IMR-90 (cell line): ENCODE data around the gene SHLD1. TPM values are rescaled to one million over a fixed set of nuclear protein-coding genes. Genes with fewer than 3 reads are reported as not detected.

Experiments used
- ATAC-seq: fragments of 200-7000 bp; cut with Tn5 transposase; 2 replicates; pipeline ENCODE4 v1.9.1; 2020; ENCODE audit warnings: low read depth, mild to moderate bottlenecking, moderate library complexity
- BruUV-seq: library from RNA; stranded (reverse); fragments of 400-500 nt; replicated peaks from 2 replicates; lab custom pipeline; 2021; lab: Mats Ljungman, UMichigan
- CTCF ChIA-PET: fragments of 300-600 bp; formaldehyde crosslinking; extraction: SDS; loops from one replicate; lab custom pipeline; 2021; ENCODE audit warnings: antibody characterized with exemption; lab: Yijun Ruan, JAX
- POLR2A ChIA-PET: fragments of 300-600 bp; sonication (Branson Sonifier 250); formaldehyde crosslinking; loops from one replicate; lab custom pipeline; 2022; ENCODE audit warnings: antibody characterized with exemption; ENCODE audit not compliant: unreplicated experiment; lab: Charles Lee
- DNase-seq: peaks from one replicate; pipeline ENCODE4 v3.0.0; 2013
- H2AFZ ChIP-seq: replicated peaks from 2 replicates; pipeline ENCODE3; 2013; ENCODE audit warnings: low read length, mild to moderate bottlenecking; ENCODE audit not compliant: poor library complexity
- H2AK5ac ChIP-seq: 2 replicates; pipeline ENCODE4 v1.6.1; 2013; ENCODE audit warnings: low read depth, low read length, inconsistent platforms
- H2AK9ac ChIP-seq: replicated peaks from 2 replicates; pipeline ENCODE3; 2013; ENCODE audit warnings: mild to moderate bottlenecking, low read depth, low read length, moderate library complexity; ENCODE audit not compliant: poor library complexity
- H2BK120ac ChIP-seq: 2 replicates; pipeline ENCODE4 v1.6.1; 2013; ENCODE audit warnings: low read depth, low read length, inconsistent platforms
- H2BK15ac ChIP-seq: 3 replicates; pipeline ENCODE4 v1.6.1; 2013; ENCODE audit warnings: low read depth, low read length, inconsistent platforms
- H2BK20ac ChIP-seq: 2 replicates; pipeline ENCODE4 v1.6.1; 2013; ENCODE audit warnings: low read depth, mild to moderate bottlenecking, inconsistent platforms, low read length, moderate library complexity
- H2BK5ac ChIP-seq: 2 replicates; pipeline ENCODE4 v1.6.1; 2013; ENCODE audit warnings: mild to moderate bottlenecking, low read depth, low read length, inconsistent platforms; ENCODE audit not compliant: poor library complexity, severe bottlenecking
- H3K14ac ChIP-seq: replicated peaks from 2 replicates; pipeline ENCODE4 v1.6.1; 2013; ENCODE audit warnings: low read depth, low read length, inconsistent platforms
- H3K18ac ChIP-seq: 2 replicates; pipeline ENCODE4 v1.6.1; 2013; ENCODE audit warnings: low read depth, low read length, control low read depth
- H3K23ac ChIP-seq: 2 replicates; pipeline ENCODE4 v1.6.1; 2013; ENCODE audit warnings: low read depth, low read length, inconsistent platforms
- H3K27ac ChIP-seq: 2 replicates; pipeline ENCODE4 v1.5.1; 2013; ENCODE audit warnings: mild to moderate bottlenecking, control low read depth, low read length; ENCODE audit not compliant: insufficient read depth
- H3K27me3 ChIP-seq: 2 replicates; pipeline ENCODE4 v1.6.1; 2013; ENCODE audit warnings: low read length; ENCODE audit not compliant: control insufficient read depth, insufficient read depth
- H3K36me3 ChIP-seq: 2 replicates; pipeline ENCODE4 v1.6.1; 2013; ENCODE audit warnings: low read length, mixed read lengths; ENCODE audit not compliant: control insufficient read depth, insufficient read depth
- H3K4ac ChIP-seq: 2 replicates; pipeline ENCODE4 v1.6.1; 2013; ENCODE audit warnings: low read depth, low read length, inconsistent platforms
- H3K4me1 ChIP-seq: 2 replicates; pipeline ENCODE4 v1.6.1; 2013; ENCODE audit warnings: low read length, mixed read lengths; ENCODE audit not compliant: control insufficient read depth, insufficient read depth
- H3K4me2 ChIP-seq: 2 replicates; pipeline ENCODE4 v1.6.1; 2013; ENCODE audit warnings: low read depth, mild to moderate bottlenecking, control low read depth, low read length, moderate library complexity
- H3K4me3 ChIP-seq: 2 replicates; pipeline ENCODE4 v1.5.1; 2013; ENCODE audit warnings: low read depth, mild to moderate bottlenecking, control low read depth, low read length, moderate library complexity; ENCODE audit not compliant: insufficient read depth
- H3K56ac ChIP-seq: 2 replicates; pipeline ENCODE4 v1.6.1; 2013; ENCODE audit warnings: low read length, inconsistent platforms; ENCODE audit not compliant: insufficient read depth; ENCODE audit errors: extremely low read depth
- H3K79me1 ChIP-seq, 2 experiments: 2 replicates each; pipeline ENCODE4 v1.6.1; 2013; ENCODE audit warnings: low read length in 2 of 2, inconsistent platforms in 1 of 2, low read depth in 1 of 2
- H3K9ac ChIP-seq: 2 replicates; pipeline ENCODE4 v1.6.1; 2013; ENCODE audit warnings: low read depth, low read length, control low read depth
- H3K9me1 ChIP-seq: 2 replicates; pipeline ENCODE4 v1.6.1; 2013; ENCODE audit warnings: low read length, inconsistent platforms; ENCODE audit not compliant: insufficient read depth
- H3K9me3 ChIP-seq: 2 replicates; pipeline ENCODE4 v1.6.1; 2013; ENCODE audit warnings: low read length; ENCODE audit not compliant: control insufficient read depth, insufficient read depth
- H4K20me1 ChIP-seq: 2 replicates; pipeline ENCODE4 v1.6.1; 2013; ENCODE audit warnings: low read length, inconsistent platforms; ENCODE audit not compliant: insufficient read depth
- H4K5ac ChIP-seq: 2 replicates; pipeline ENCODE4 v1.6.1; 2013; ENCODE audit warnings: mild to moderate bottlenecking, low read depth, low read length, control low read depth
- H4K8ac ChIP-seq, 2 experiments: 2 replicates each; pipeline ENCODE4 v1.6.1; 2013; ENCODE audit warnings: low read depth in 2 of 2, low read length in 2 of 2, control low read depth in 1 of 2, inconsistent platforms in 1 of 2
- H4K91ac ChIP-seq: 2 replicates; pipeline ENCODE4 v1.6.1; 2013; ENCODE audit warnings: low read depth, low read length, inconsistent platforms; ENCODE audit not compliant: insufficient read depth
- CEBPB ChIP-seq: IDR thresholded peaks from 2 replicates; pipeline ENCODE4 v1.6.1; 2012; ENCODE audit warnings: low read depth, low read length, improper control_type of control experiment
- CHD1 ChIP-seq: IDR thresholded peaks from 2 replicates; pipeline ENCODE4 v1.6.1; 2012; ENCODE audit warnings: low read depth, low read length, improper control_type of control experiment
- ELK1 ChIP-seq: fragments of 150-350 bp; IDR thresholded peaks from 2 replicates; pipeline ENCODE4 v1.6.1; 2016; ENCODE audit warnings: low read depth, mild to moderate bottlenecking, low read length, moderate library complexity, borderline replicate concordance
- FOS ChIP-seq: fragments of 150-350 bp; IDR thresholded peaks from 2 replicates; pipeline ENCODE4 v1.6.1; 2016; ENCODE audit warnings: low read depth, low read length
- MAFK ChIP-seq: IDR thresholded peaks from 2 replicates; pipeline ENCODE4 v1.6.1; 2012; ENCODE audit warnings: low read depth, low read length, improper control_type of control experiment
- MAZ ChIP-seq: IDR thresholded peaks from 2 replicates; pipeline ENCODE4 v1.6.1; 2012; ENCODE audit warnings: low read depth, mild to moderate bottlenecking, low read length, improper control_type of control experiment, moderate library complexity, borderline replicate concordance
- MXI1 ChIP-seq: IDR thresholded peaks from 2 replicates; pipeline ENCODE4 v1.6.1; 2012; ENCODE audit warnings: low read depth, mild to moderate bottlenecking, low read length, moderate library complexity, borderline replicate concordance
- NFE2L2 ChIP-seq: fragments of 150-350 bp; IDR thresholded peaks from 2 replicates; pipeline ENCODE4 v1.6.1; 2016; ENCODE audit warnings: low read depth, mild to moderate bottlenecking, low read length
- POLR2A ChIP-seq: IDR thresholded peaks from 2 replicates; pipeline ENCODE4 v1.6.1; 2012; ENCODE audit warnings: mild to moderate bottlenecking, low read depth, low read length
- RAD21 ChIP-seq: IDR thresholded peaks from 2 replicates; pipeline ENCODE4 v1.6.1; 2012; ENCODE audit warnings: low read length, improper control_type of control experiment
- RCOR1 ChIP-seq: IDR thresholded peaks from 2 replicates; pipeline ENCODE4 v1.6.1; 2012; ENCODE audit warnings: mild to moderate bottlenecking, low read length, improper control_type of control experiment; ENCODE audit not compliant: insufficient replicate concordance
- RFX5 ChIP-seq: IDR thresholded peaks from 2 replicates; pipeline ENCODE4 v1.8.0; 2012; ENCODE audit warnings: low read depth, mild to moderate bottlenecking, low read length, moderate library complexity
- SMC3 ChIP-seq: fragments of 150-350 bp; IDR thresholded peaks from 2 replicates; pipeline ENCODE4 v1.6.1; 2016; ENCODE audit warnings: low read depth, mild to moderate bottlenecking, antibody characterized with exemption, low read length, moderate library complexity
- WGBS, 2 experiments: methylation state at CpG; one replicate each; pipeline versions ENCODE4 v1.1.5 to v1.1.7; 2013; ENCODE audit warnings: missing lambda C conversion rate in 2 of 2; ENCODE audit not compliant: insufficient read length in 1 of 2; ENCODE audit errors: extremely low coverage in 2 of 2; 5-methylcytosine and 5-hydroxymethylcytosine counted together
- dilution Hi-C: fragments of 300-500 bp; cut with HindIII; formaldehyde crosslinking; loops from one replicate; pipeline ENCODE4 v1.14.3; 2018; ENCODE audit warnings: low sequenced_read_pairs; ENCODE audit not compliant: unreplicated experiment
- in situ Hi-C: fragments of 300-500 bp; cut with MboI; formaldehyde crosslinking; loops from 3 replicates; pipeline ENCODE4 v1.14.3; 2019; ENCODE audit warnings: low sequenced_read_pairs, inconsistent platforms, mixed read lengths
- intact Hi-C: fragments of 100-400 bp; cut with micrococcal nuclease; formaldehyde crosslinking; loops from 2 replicates; pipeline ENCODE4 v1.10.0; 2022
- polyA plus RNA-seq, 3 experiments: library from polyadenylated mRNA; depleted of rRNA; stranded (reverse); fragments of >200 nt; gene quantifications; 2 replicates each; pipeline ENCODE4 v1.2.3, GENCODE V29; 2012; ENCODE audit warnings: low replicate concordance in 1 of 3
- total RNA-seq: library from RNA; depleted of rRNA; stranded (reverse); fragments of >200 nt; gene quantifications from 2 replicates; pipeline ENCODE4 v1.2.3, GENCODE V29; 2012
- TF ChIP-seq, protein P1 (sequence below): conservative IDR thresholded peaks from 2 replicates; pipeline ENCODE4 v1.5.1; 2012; ENCODE audit warnings: mild to moderate bottlenecking, low read depth, low read length, improper control_type of control experiment

Gene SHLD1
- total and polyA plus RNA-seq, 2 of the 4 experiments (the other 2 are of a cell fraction), result 2.6 to 3.0 TPM

- dilution Hi-C loops, result no loop called here
- DNase-seq, result no peak
- H4K20me1 ChIP-seq, result no peaks in the 10 kb centered on the region; the same call in 1 of the 2 replicates
- intact Hi-C loops, result no loop called here
- no peak overlapping the region for H2AK9ac ChIP-seq
- no peaks in the 10 kb centered on the region for H3K9me3 ChIP-seq
- no peak overlapping the region for H4K91ac ChIP-seq
- no peak overlapping the region for H2BK5ac ChIP-seq
- ChIA-PET CTCF (interaction anchor here (0.6 kb wide), 1 partner anchor 182 kb away, joined by 3 read pairs; no protein-coding TSS in a partner anchor), POLR2A (no interaction called here)
- no peak overlapping the region for H2BK15ac ChIP-seq
- H3K9me1 ChIP-seq, result 0 out of 2 replicates have a peak, but pooled peaks cover 5% of the 10 kb centered on the region
- H2AK5ac ChIP-seq, result no peak overlapping the region
- no peaks in the 10 kb centered on the region; the same call in 1 of the 2 replicates for H3K36me3 ChIP-seq
- H3K79me1 ChIP-seq, result no peaks in the 10 kb centered on the region
- no peak overlapping the region for H3K27ac ChIP-seq
- H3K4me3 ChIP-seq, result no peak overlapping the region
- H3K9ac ChIP-seq, result no peak overlapping the region
- H4K5ac ChIP-seq, result no peak overlapping the region
- H3K4me1 ChIP-seq, result no peaks in the 10 kb centered on the region
- WGBS, 2 experiments, result 86% methylated on average over 2 of the region's 9 CpGs; no CpG with 5 or more reads in 1 of the 2 experiments
- H3K27me3 ChIP-seq, result no peaks in the 10 kb centered on the region
- H3K4me2 ChIP-seq, result no peak overlapping the region
- H2AFZ ChIP-seq, result no peak overlapping the region
- no peak overlapping the region for H3K23ac ChIP-seq
- no peak overlapping the region for H3K14ac ChIP-seq
- no TSS peak for BruUV-seq
- in situ Hi-C loops, result no loop called here
- no peak overlapping the region for H2BK20ac ChIP-seq
- no peak for ATAC-seq
- no peak overlapping the region for H2BK120ac ChIP-seq
- no peak for TF ChIP-seq FOS
- TF ChIP-seq CEBPB, result no peak
- TF ChIP-seq MAFK, result no peak
- no peak for TF ChIP-seq POLR2A
- TF ChIP-seq SMC3, result no peak
- TF ChIP-seq NFE2L2, result no peak
- TF ChIP-seq RCOR1, result no peak
- no peak for TF ChIP-seq MAZ
- TF ChIP-seq RFX5, result no peak
- TF ChIP-seq RAD21, result no peak
- TF ChIP-seq ELK1, result no peak
- TF ChIP-seq, protein P1, sequence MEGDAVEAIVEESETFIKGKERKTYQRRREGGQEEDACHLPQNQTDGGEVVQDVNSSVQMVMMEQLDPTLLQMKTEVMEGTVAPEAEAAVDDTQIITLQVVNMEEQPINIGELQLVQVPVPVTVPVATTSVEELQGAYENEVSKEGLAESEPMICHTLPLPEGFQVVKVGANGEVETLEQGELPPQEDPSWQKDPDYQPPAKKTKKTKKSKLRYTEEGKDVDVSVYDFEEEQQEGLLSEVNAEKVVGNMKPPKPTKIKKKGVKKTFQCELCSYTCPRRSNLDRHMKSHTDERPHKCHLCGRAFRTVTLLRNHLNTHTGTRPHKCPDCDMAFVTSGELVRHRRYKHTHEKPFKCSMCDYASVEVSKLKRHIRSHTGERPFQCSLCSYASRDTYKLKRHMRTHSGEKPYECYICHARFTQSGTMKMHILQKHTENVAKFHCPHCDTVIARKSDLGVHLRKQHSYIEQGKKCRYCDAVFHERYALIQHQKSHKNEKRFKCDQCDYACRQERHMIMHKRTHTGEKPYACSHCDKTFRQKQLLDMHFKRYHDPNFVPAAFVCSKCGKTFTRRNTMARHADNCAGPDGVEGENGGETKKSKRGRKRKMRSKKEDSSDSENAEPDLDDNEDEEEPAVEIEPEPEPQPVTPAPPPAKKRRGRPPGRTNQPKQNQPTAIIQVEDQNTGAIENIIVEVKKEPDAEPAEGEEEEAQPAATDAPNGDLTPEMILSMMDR, result no peak
- TF ChIP-seq MXI1, result no peak
- TF ChIP-seq CHD1, result no peak
- H3K4ac ChIP-seq, result no peak overlapping the region
- H4K8ac ChIP-seq, result no peak overlapping the region
- H3K56ac ChIP-seq, result no peak overlapping the region
- no peak overlapping the region for H3K18ac ChIP-seq
These were observed 17.4 kb downstream of the SHLD1 start for GRCh38 chr20:5767493-5768098.
